ENCODE data around the gene PRDM2. TPM values are rescaled to one million over a fixed set of nuclear protein-coding genes. Genes with fewer than 3 reads are reported as not detected.

PRDM2 gene
- total RNA-seq, 4 donors from 2014 or later = 32.6 to 48.1 (median 38.0) TPM

DNA sequence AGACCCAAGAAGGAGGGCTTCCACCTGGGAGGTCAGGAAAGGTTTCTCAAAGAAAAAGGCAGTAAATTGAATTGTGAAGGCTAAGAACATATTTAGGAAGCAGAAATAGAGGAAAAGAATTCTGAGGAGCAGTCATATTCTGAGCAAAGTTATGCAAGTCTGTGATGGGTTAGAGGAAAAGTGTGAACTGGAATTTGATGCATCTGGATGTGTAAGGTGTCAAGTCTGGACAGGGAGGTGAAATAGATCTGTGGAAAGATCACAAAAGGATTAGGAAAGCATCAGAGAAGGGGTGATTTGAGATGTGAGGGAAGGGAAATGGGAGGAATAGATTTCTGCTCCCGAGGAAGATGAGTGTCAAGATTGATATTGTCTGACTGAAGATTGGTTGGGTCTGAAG is 18.1 kb upstream of the PRDM2 start:
- TF ChIP-seq, protein P1, sequence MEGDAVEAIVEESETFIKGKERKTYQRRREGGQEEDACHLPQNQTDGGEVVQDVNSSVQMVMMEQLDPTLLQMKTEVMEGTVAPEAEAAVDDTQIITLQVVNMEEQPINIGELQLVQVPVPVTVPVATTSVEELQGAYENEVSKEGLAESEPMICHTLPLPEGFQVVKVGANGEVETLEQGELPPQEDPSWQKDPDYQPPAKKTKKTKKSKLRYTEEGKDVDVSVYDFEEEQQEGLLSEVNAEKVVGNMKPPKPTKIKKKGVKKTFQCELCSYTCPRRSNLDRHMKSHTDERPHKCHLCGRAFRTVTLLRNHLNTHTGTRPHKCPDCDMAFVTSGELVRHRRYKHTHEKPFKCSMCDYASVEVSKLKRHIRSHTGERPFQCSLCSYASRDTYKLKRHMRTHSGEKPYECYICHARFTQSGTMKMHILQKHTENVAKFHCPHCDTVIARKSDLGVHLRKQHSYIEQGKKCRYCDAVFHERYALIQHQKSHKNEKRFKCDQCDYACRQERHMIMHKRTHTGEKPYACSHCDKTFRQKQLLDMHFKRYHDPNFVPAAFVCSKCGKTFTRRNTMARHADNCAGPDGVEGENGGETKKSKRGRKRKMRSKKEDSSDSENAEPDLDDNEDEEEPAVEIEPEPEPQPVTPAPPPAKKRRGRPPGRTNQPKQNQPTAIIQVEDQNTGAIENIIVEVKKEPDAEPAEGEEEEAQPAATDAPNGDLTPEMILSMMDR (IDR thresholded peaks at IDR 0.05; ENCODE audit: low read depth) = no peak

DNA sequence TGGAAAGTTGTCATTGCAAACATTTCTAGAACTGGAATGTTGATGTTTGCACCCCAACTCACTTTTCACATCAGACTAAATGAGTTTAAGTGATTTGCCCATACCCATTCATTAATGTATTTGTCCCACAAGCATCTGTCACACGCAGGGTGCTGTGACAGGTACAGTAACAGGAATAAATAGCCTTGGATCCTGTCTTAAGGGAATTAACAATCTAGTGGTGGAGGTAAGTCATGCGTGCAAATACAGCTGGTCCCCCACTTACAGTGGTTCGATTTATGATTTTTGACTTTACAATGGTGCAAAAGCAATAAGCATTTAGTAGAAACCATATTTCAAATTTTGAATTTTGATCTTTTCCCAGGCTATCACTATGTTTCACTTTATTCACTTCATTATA is 17.5 kb upstream of the PRDM2 start:
- TF ChIP-seq, protein P1 (IDR thresholded peaks at IDR 0.05; ENCODE audit: low read depth) = no peak

DNA sequence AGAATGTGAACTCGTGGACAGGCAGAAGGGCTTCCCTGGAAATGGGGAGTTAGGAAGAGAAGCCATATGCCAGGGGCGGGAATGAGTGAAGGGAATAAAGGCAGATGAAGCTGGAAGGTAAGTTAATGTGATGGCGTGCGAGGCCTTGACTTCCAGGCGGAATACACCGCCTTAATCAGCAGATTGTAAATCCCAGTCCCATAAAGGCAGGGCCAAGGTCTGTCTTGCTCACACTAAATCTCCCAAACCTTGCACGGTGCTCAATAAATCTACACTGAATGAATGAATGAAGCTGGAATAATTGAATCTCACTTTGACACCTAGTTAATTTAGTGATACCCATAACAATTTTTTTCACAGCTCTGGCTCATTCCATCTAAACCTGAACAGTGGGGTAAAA is 16.8 kb upstream of the PRDM2 start:
- TF ChIP-seq, protein P1 (IDR thresholded peaks at IDR 0.05; ENCODE audit: low read depth) = no peak

DNA sequence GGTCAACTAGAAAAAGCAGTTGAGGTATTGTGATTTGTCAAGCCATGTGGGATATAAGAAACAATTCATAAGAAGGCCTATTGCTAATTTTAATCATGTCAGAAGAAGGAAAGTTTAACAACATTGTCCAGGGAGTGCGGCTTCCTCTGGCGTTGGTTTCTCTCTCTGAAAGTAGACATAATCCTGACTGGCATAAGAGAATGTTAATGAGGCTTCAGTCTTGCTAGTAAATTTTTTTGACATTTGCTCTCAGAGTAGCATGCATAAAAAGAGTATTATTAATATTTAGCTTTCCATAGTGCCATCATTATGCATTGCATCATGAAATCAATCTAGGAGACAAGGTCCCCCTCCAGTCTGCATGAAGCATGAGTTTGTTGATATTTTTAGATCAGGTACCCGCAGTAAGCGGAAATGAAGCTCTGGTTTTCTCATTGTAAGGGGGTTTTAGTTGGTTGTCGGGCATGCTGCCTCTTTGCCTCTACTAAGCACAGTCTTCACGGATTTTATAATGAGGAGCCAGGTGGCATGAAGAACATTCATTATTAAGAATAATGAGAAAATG is 12.8 kb upstream of the PRDM2 start:
- TF ChIP-seq, protein P1 (IDR thresholded peaks at IDR 0.05; ENCODE audit: low read depth) = no peak

DNA sequence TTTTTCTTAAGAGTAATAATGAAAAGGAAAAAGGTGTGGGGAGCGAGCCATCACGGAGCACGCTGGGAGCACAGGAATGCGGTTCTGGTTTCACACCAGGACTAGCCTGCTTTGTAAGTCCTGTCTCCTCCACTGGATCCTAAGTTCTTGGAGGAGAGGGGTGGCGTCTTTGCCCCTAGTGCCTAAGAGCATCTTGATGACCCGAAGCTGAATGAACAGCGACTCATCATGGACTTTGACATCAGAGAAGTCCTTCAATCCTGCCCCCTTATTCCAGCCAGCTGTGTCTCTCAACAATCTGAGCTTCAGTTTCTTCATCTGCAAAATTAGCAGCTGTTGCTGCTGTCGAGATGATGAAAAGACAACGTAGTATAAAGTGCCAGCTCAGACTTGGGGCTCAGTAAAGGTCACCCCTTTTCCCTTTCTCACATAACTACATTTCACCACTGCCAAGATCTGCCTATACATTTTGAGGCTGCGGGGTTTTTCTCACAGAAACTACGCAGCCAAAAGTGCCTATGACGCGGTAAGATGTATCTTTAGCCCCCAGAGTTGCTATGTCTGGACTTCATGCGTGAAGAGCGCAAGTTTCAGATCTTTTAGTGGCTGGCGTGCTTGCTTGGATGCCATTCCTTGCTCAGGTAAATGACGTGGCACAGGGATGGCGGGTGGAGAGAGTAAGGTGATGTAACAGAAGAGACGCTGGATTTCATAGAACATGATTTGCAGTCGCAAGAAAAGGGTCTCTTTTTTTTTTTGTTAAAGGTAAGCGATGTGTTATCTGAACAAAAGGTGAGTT is 4.9 kb upstream of the PRDM2 start:
- TF ChIP-seq, protein P1 (IDR thresholded peaks at IDR 0.05; ENCODE audit: low read depth) = no peak

DNA sequence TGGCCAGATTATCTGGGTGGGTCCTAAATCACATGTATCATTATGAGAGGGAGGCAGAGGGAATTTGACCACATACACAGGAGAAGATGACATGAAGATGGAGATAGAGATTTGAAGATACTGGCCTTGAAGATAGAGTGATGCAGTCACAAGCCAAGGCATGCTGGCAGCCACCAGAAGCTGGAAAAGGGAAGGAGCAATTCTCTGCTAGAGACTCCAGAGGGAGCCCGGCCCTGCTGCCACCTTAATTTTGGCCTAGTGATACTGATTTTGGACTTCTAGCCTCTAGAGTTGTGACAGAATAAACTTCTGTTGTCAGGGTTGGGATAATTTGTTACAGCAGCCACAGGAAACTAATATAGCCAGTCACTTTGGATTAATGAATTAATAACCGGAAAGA is 2.2 kb upstream of the PRDM2 start:
- TF ChIP-seq, protein P1 (IDR thresholded peaks at IDR 0.05; ENCODE audit: low read depth) = no peak

DNA sequence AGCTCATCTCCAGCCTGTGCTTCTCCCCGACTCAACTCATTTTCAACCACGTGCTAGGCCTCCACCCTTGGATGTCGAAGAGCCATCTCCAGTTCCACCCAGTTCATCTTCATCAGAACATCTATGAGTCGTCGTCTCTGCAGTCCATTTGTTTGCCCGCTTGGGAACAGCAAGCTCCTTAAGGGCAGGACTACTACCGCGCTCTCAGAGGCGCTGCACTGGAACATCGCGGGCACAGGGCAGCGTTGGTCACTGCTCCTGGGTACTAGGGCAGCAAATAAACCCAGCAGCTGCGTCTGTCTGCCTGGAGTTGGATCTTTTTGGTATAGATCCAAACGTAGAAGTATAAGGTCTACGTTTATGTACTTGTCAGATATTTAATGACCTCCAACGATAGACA is 478 bp upstream of the PRDM2 start:
- TF ChIP-seq, protein P1 (IDR thresholded peaks at IDR 0.05; ENCODE audit: low read depth) = no peak
